ENCODE results near the gene ZYG11B.
"Not testable (repeated sequence)": the region's sequence is repeated elsewhere in the genome, so short reads cannot be mapped to it uniquely, and the experiment has no call there.

ZYG11B gene

DNA sequence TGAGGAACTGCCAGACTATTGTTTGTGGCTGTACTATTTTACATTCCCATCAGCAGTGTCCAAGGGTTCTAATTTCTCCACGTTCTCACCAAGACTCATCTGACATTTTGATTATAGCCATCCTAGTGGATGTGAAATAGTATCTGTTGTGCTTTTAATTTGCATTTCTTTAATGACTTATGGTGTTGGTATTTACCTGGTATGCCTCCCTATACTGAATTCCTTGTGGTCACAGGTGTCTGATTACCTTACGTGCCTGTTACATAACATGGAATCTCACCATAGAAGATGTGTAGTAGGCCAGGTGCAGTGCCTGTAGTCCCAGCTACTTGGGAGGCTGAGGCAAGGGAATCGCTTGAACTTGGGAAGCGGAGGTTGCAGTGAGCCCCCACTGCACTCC lies 129.8 kb downstream of the ZYG11B start:
- no peak for DNase-seq

DNA sequence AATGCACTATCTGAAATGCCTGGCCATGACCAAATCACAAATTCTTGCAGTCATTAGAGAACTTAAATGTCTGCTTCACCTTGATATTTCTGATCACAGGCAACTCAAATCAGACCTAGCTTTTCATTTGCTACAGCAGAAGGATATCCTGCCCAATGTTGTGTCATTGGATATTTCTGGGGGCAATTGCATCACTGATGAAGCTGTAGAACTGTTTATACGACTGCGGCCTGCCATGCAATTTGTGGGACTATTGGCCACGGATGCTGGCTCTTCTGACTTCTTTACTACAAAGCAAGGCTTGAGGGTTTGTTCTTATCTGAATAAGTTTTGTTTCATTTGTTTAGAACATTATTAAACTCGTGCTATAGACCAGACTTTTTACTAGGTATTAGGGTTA lies 131.2 kb downstream of the ZYG11B start:
- no peak for DNase-seq

DNA sequence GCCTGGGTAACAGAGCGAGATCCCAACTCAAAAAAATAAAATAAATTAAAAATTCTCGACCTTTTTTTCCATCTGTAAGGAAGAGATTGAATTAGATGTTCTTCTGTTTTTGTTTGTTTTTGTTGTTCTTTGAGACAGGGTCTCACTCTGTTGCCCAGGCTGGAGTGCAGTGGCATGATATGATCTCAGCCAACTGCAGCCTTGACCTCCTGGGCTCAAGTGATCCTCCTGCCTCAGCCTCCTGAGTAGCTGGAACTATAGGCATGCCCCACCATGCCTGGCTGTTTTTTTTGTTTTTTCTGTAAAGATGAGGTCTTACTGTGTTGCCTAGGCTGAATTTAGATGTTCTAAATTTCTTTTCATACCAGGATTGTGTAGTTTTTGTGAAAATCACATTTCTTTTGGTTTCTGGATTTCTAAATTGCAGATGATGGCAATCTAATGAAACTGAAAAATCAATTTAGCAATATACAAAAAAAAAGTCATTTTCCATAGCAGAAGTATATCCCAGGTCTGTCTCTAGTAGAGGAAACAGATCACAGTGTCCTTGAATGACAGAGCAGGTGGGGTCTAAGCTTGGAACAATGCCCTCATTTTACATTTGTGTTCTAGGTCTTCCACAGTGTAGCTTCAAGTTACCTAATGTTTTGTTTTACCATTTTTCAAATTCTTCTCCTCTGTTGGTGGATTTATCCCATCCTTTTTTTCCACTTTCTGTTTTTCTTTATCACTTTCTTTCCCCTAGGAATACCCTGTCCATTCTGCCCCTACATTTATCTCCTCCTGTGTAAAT lies 136.6 kb downstream of the ZYG11B start:
- DNase-seq, result no peak

DNA sequence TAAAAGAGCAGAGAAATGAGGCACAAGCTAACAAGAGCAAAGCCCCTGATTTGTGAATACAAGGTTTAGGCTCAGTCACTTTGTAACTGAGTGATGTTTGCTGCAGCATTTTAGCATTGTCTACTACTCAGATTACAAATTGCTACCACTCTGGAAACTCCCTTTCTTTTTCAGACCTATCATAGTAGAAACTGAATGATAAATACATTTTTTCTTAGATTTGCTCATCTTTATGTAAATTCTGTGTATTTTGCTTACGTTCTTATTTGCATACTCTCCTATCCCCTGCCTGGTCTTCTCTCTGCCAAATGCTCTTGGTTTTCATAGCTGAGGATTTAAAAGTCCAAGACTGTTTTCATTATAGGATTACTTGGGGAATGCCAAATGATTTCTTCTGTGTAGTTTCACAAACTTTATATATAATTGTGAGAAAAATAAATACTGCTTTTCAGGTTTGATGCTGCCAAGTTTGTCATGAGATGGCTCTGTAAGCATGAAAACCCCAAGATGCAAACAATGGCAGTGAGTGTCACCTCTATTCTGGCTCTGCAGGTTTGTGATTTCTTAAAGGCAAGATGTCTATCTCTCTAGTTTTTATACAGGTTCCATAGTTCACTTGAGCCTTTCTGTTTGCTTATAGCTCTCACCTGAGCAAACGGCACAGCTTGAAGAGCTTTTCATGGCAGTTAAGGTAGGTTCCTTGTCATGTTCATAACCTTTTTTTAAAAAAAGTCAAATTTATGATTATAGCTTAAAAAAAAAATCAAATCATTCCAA lies 141.0 kb downstream of the ZYG11B start:
- no peak for DNase-seq

DNA sequence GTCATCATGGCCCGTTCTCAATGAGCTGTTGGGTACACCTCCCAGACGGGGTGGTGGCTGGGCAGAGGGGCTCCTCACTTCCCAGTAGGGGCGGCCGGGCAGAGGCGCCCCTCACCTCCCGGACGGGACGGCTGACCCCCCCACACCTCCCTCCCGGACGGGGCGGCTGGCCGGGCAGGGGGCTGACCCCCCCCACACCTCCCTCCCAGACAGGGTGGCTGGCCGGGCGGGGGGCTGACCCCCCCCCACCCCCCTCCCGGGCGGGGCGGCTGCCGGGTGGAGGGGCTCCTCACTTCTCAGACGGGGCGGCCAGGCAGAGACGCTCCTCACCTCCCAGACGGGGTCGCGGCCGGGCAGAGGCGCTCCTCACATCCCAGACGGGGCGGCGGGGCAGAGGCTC lies 143.5 kb downstream of the ZYG11B start:
- DNase-seq, result not testable (repeated sequence)

DNA sequence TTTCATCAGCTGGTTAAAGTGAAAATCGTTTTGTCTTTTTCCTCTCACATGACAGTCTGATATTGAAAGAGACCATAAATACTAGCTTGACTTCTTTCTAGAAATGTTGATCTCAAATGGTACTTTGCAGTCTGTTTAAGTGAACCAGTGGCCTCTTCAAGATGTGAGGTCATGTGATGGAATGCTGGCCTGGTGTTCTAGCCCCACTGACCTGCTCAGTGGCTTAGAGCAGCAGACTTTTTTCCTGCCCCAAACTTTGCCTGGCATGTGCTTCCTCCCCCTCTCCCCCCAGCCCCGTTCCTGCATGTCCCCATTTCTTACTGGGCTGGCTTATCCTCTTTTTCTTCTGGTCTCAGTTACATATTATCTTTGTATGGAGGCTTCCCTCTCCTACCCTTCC lies 150.6 kb downstream of the ZYG11B start:
- DNase-seq, result no peak
